Measurements from ENCODE around the gene PLXDC1. TPM values are rescaled to one million over a fixed set of nuclear protein-coding genes. Genes with fewer than 3 reads are reported as not detected.

Gene PLXDC1
- total and polyA plus RNA-seq, 2 of the 13 experiments (the other 11 are each of a cell fraction or from before 2014, with no cell fraction given) = not detected

DNA sequence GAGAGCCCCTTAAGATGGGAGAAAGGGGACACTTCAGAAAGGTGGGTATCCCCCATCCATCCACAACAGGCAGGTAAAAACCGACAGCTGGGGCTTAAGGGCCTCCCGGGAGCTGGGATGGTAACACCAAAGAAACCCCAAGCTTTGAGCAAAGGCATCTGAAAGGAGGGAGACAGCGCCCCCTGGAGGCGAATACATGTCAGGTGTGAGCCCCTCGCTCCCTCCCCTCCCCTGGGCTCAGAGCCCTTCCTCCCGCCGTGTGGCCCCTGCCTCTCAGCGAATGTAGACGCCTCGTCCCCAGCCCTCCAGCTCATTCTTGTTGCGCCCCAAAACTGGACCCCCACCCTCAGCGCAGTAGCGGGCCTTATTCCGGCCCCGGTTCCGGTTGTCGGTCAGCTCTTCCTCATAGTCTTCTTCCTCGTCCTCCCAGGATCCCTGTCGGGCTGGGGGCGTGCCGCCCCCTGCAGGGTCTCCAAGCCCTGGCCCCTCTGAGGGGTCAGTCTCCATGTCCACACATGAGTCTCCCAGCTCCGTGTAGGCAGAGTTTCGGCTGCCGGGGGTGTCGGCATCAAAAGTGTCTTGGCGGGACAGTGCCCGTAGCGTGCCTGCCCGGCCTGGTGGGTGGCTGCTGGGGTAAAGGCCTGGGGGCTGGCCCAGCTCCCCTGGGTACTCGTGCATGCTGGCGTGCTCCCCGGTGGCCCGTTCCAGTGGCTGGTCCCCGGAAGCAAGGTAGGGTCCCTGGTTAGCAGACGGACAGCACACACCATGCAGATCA lies 23.7 kb upstream of the PLXDC1 start (continued):
- no peak for TF ChIP-seq NONO (IDR thresholded peaks at IDR 0.05)
- 0 out of 2 replicates have a peak, but pooled peaks have one; percentile 12 for TF ChIP-seq NONO (CRISPR knock-in tag; conservative IDR thresholded peaks at IDR 0.05)
- no peak for TF ChIP-seq PRDM10 (CRISPR knock-in tag; IDR thresholded peaks at IDR 0.05; ENCODE audit: low read depth)
- TF ChIP-seq GPN1 (CRISPR knock-in tag; IDR thresholded peaks at IDR 0.05; ENCODE audit: borderline replicate concordance) = no peak
- no peak for TF ChIP-seq GTF3A (CRISPR knock-in tag; conservative IDR thresholded peaks at IDR 0.05)
- TF ChIP-seq ZNF616 (CRISPR knock-in tag; IDR thresholded peaks at IDR 0.05; ENCODE audit: low read depth) = no peak
- no peak for TF ChIP-seq ZNF878 (CRISPR knock-in tag; IDR thresholded peaks at IDR 0.05)
- TF ChIP-seq ZNF230 (CRISPR knock-in tag; IDR thresholded peaks at IDR 0.05) = no peak
- TF ChIP-seq GLMP (CRISPR knock-in tag; IDR thresholded peaks at IDR 0.05; ENCODE audit: borderline replicate concordance) = no peak
- TF ChIP-seq MAZ (IDR thresholded peaks at IDR 0.05; ENCODE audit: borderline replicate concordance, low read depth, low read length) = peak; percentile 77
- no peak for TF ChIP-seq MAZ (CRISPR knock-in tag; IDR thresholded peaks at IDR 0.05; ENCODE audit: low read depth)
- no peak for TF ChIP-seq ZNF10 (CRISPR knock-in tag; IDR thresholded peaks at IDR 0.05; ENCODE audit: borderline replicate concordance, low read depth)
- TF ChIP-seq CERS6 (CRISPR knock-in tag; IDR thresholded peaks at IDR 0.05) = no peak
- no peak for TF ChIP-seq TEAD2 (CRISPR knock-in tag; IDR thresholded peaks at IDR 0.05)
- TF ChIP-seq ZNF768 (CRISPR knock-in tag; IDR thresholded peaks at IDR 0.05) = no peak
- TF ChIP-seq RBM39 (IDR thresholded peaks at IDR 0.05; ENCODE audit: low read depth, low read length, poor library complexity, severe bottlenecking) = peak; percentile 29
- no peak for TF ChIP-seq ZNF589 (CRISPR knock-in tag; conservative IDR thresholded peaks at IDR 0.05)
- TF ChIP-seq MBNL3 (CRISPR knock-in tag; conservative IDR thresholded peaks at IDR 0.05) = no peak
- no peak for TF ChIP-seq SAFB2 (CRISPR knock-in tag; IDR thresholded peaks at IDR 0.05; ENCODE audit: borderline replicate concordance, low read depth)
- TF ChIP-seq TEAD3 (CRISPR knock-in tag; optimal IDR thresholded peaks at IDR 0.05; ENCODE audit: borderline replicate concordance) = peak; percentile 20
- no peak for TF ChIP-seq TAF1 (CRISPR knock-in tag; IDR thresholded peaks at IDR 0.05)
- no peak for TF ChIP-seq ZNF615 (CRISPR knock-in tag; IDR thresholded peaks at IDR 0.05; ENCODE audit: borderline replicate concordance)
